GM21825 (cell line): ENCODE data around the gene PGM1.

ENCODE experiments used
- ATAC-seq: cut with Tn5 transposase; IDR thresholded peaks from one replicate; pipeline ENCODE4 v1.9.1; 2021; ENCODE audit warnings: mild to moderate bottlenecking, moderate library complexity; ENCODE audit not compliant: unreplicated experiment

The PGM1 gene

DNA sequence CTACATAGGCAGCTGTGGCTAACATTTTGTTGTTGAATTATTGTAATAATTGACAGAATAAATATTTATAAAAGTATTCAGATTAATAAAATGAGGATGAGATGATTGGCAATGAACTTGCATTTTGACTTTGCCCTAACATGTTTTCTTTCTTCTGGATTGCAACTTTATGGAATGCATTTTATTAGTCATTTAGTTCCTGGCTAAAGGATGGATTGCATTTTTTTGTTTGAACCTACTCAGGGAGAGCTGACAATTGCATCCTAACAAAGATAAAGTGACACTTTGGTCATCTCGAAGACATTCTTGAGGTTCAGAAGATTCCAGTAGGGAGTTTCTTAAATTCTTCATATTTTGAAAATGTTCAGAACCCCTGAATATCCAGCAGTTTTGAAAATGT, 37.5 kb downstream of the PGM1 start:
- no peak for ATAC-seq

DNA sequence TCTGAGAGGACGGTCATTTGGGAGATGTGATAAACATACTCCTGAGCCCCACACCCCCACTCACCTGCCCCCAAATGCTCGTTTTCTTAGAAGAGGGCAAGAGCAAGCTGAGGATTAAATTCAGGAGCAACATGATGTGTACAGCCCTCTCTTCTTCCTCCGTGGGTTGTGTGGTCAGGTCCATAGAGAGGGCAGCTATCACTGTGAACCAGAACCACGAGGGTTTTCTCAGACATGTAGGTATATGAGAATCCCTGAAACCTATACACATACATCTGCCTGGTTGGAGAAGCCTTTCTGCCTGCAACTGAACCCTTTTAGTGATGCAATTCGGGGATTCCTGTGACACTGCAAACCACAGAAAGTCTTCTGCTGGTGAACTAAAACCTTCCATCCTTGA, 38.9 kb downstream of the PGM1 start:
- ATAC-seq, result no peak

DNA sequence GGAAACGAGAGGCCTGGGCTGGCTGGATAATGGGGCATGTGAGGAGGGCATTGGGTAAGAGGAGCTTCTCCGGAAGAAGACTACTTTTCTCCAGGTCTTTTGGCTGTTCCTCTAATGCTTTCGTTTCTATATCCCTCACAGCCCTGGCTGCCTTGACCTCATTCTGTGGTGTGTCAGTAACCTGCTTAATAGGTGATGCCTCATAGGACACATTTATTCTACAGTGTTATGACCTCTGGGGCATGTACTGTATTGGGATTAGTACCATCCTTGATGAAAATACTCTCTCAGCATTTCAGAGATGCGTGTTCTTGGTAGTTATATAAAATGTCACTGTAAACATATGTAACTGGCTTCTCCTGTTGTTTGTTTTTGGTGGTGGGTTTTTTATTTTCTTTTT, 40.1 kb downstream of the PGM1 start:
- ATAC-seq, result no peak

DNA sequence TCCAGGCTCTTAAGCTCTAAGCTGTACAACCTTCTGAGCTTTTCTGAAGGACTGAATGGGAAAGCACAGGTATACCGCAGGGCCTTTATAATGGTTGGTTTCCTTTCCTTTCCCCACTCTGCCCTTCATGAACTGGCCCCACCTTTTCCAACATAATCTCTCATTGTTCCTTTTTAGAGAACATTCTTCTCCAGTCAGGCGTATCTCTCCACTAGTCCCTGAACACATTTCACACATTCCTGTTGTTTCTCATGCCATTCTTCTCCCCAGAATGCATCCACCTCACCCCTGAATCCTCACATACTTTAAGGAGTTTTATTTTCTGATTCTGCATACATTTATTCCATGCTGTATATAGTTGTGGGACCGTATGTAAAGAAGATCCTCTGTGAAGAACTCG, 41.3 kb downstream of the PGM1 start:
- no peak for ATAC-seq

DNA sequence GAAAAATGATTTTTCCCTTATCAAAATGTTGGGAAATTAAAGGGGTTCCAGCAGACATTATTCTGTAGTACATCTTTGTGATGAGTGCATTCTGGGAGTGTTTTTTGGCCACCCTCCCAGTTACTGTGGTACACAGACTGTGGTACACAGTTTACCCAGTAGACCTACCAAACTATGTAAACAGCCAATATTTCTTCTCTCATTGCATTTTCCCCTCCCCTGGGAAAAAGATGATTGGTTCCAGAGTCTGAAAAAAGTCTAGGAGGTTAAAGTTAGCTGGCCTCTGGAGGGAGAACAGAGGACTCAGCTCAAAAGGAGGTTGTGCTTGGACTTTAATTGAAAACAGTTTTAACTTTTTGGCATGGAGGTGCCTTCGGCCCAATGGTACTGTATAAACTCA, 42.5 kb downstream of the PGM1 start:
- ATAC-seq, result no peak

DNA sequence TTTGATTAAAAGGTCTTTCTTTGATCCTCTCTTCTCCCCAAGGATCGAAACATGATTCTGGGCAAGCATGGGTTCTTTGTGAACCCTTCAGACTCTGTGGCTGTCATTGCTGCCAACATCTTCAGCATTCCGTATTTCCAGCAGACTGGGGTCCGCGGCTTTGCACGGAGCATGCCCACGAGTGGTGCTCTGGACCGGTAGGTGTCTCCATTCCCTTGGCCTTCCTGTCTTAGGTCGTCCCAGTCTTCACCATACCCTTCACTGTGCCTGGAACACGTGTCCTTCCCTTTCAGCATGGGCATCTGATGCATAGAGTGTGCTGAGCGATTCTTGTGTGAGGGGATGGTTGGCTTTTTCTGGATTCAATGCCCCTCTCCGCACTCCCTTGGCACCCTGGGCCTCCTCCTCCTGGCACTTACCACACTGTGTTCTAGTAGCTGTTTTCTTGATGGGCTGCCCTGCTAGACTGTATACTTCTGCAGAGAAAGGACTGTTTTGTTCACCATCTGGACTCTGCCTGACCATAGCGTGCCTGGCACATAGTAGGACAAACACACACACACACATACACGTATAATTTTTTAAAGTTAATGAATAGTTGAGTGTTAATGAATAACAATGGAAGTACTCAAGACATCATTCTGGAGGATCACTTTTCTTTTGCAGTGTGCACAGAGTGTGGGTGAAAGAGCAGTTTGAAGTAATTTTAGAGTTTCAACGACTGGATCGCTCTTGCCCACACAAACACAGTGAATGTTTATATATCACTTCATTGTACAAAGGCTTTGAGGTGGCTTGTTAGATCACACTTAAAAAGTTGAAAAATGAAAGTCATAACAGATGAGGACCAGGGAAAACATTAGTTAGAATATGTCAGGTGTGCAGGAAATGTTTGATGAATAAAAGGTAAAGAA, 43.2 kb downstream of the PGM1 start:
- no peak for ATAC-seq

DNA sequence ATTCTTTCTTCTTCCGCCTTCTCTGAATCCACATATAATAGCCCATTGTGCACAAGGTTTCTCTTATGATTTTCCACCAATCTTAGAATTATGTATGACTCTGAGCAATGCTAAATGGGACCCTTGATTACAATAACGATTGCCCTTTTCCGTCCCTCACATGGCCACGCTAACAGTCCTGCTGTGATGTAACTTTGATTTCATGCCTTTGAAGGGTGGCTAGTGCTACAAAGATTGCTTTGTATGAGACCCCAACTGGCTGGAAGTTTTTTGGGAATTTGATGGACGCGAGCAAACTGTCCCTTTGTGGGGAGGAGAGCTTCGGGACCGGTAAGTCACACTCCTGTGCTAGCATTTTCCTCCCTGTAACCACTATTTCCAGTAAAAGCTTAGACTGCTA, 45.3 kb downstream of the PGM1 start:
- ATAC-seq, result no peak

DNA sequence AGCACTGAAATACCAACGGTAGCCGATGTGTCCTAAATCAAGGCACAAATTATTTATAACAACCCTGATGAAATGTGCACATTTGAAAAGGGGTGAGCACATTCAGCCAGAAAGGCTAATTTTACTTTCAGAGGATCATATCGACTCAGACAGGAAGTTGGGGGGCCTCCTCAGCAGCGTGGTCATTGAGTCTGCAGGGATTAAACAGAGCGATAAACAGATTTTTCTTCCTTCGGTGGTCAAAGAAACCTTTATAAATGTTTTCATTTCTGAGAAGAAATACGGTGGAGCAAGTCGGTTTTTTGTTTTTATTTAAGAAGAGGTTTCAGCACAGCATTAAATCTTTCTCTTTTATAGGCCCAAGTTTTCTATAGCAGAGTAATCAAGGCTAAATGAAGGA, 45.7 kb downstream of the PGM1 start:
- ATAC-seq, result no peak

DNA sequence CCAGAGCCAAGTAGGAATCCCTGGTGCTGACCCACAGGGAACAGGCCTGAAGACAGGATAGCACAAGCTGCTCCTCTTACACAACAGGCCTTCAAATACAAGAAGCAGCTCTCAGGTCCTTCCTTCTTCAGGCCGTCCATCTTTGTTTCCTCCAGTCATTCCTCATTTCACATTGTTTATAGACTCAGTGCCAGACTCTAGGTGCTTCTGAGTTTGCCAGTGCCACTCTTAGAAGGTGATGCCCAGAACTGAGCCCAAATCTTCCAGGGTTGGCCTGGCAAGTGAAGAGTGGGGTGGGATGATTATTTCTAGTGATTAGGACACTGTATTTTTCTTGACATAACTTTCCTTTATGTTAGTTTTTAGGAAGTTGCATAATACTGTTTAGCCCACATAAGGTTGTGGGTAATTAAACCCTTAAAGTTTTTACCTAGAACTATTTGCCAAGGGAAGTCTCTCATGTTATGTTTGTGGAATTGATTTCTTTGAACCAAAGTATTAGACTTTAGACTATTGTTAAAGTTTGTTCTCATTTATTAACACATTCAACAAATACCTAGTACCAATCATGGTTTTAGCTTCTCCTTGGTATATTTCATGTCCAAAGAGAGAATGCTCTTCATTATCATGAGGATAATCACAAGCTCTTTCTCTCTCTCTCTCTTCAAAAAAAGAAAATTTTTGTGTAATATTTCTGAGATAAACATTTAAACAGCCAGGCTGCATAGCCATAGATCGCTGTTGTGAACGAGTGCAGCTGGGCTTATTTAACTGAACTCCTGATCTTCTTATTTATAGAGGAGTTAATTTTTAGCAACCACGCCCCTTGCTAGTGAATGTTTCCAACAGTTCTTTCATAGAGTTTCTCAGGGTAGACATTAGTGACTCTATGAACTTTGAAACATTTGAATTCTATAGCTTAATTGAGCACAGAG, 47.7 kb downstream of the PGM1 start:
- no peak for ATAC-seq

DNA sequence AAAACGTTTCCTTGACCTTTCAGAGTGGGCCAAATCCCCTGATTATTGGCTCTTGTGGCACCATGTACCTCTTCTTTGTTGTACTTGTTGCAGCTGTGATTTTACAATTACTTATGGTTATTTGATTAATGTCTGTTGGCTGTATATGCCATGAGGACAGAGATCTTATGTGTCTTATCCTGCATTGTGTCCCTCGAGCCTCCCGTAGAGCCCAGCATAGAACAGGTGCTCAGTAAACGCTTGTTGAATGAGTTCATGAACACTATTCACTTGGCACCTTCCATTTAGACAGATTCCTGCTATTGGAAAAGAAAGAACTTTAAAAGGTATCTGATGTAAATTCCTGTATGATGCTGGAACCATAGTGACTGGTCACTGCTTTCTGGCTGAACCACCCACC, 48.4 kb downstream of the PGM1 start:
- ATAC-seq, result no peak

DNA sequence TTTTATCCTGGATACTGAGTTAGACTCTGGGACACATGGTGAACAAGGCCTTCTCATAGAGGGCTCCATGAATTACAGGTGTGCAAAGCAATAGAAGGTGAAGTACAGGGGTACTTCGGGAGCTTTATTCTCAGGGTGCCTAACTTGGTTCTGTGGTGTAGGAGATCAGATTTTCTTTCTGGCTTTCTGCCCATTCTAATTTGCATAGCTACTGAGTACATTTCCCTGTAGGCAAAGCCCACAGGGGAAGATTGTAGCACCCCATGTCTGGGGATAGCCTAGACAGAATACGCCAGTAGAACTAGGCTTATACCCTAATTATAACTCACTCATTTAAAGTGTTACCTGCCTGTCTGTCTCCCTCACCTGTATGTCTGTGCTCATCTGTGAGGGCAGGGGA, 49.7 kb downstream of the PGM1 start:
- no peak for ATAC-seq

DNA sequence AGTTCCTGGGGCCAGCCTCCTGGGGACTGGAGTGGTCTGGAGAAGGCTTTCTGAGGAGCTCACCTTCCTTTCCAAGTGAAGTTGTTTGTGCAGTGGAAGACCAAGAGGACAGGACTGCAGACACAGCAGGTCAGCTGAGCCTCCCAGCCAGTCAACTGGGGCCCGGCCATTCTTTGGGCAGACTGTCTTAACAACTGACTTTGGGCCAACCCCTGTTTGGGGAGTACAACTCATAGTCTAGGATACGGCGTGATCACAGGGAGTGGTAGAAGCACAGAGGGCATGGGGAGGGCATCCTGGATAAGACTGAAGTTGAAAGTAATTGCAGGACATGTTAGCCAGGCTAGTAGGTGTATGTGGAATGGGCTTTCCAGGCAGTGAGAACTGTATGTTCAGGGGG, 50.3 kb downstream of the PGM1 start:
- ATAC-seq, result no peak

DNA sequence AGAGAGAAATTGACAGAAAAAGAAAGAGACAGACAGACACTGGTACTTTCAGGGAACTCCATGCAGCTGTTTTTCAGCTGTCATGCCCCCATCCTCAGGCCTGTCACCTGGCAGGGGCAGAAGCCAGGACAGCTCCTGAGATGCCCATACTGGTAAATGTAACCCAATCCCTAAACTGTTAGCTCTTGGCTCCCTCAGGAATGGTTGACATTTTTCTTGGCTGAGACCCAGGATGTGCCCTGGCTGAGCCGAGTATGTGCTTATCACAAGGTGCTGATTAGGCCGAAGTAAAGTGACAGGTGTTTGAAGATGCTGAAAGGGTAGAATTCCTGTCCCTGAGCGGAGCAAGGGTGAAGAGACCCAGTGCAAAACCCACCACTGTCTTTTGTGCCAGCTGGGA, 50.7 kb downstream of the PGM1 start:
- ATAC-seq, result no peak

DNA sequence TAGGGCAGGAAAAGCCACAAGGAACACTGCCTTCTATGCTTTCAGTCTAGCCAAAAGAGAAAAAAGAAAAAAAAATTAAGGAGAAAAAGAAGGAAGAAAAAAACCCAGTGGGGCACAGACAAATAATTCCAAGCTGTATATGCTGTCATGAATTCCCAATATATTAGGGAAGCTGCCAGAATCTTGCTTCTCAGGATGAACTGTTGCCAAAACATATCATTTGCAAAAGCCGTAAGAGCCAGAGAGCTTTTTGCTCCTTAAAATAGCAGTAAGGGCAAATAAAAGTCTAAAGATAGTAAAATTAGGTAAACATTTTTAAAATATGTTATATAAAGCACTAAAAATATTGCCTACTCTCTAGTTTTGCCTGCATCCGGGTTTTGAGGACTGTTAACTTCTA, 52.1 kb downstream of the PGM1 start:
- no peak for ATAC-seq

DNA sequence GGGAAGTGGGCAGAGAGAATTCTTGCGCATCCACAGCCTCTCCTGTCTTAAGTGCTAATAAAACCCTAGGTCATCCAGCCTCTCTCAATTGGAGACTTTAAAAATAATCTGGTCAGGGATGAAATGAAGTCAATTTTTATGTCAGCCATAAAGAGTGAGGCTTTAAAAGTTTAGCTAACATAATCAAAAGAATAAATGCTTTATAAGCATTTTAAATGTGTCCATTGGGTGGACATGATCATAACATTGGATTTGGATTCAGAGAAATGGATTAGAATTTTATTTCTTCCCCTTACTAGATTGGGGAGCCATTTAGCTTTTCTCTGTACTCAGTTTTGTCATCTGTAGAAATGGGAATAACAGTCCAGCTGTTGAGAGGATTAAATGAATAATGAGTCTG, 55.5 kb downstream of the PGM1 start:
- ATAC-seq, result no peak

DNA sequence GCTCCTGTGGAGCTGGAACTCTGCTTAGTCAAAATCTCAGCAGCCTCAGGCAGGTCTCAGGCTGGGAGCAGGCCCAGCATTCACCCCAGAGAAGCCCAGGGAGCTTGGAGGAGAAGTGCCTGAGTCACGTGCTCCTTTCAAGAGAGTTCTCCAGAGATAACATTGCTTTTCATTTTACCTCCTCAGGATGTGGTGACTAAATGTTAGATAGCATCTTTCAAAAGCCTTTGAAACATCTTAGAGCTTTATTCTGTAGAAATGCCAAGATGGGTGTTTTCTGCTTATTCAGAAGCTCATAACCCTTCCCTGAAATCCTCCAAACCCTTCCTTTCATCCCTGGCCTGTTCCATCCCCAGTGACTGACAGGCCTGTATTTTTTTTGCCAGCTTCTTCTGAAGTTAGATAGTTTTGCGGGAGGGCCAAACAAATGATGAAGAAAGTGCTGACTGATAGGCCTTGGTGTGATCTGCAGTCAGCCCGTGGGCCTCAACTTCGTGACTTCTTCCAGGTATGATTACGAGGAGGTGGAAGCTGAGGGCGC, 58.0 kb downstream of the PGM1 start:
- ATAC-seq, result no peak

DNA sequence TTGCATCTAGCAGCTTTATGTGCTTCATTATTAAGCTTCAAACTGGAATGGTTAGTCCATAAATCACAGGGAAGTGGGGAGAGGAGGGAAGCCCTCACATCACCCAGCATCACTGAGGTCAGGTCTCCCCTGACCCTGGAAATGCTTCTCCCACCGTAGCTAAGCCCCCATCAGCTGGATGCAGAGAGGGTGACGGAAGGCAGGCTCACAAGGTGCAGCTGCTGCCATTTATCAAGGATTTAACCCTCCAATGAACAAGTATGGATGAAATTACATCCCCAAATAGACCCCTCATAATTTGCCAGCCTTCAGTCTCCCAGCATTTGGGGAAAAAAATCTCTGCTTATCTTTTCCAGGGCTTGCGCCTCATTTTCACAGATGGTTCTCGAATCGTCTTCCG, 60.8 kb downstream of the PGM1 start:
- ATAC-seq, result no peak

DNA sequence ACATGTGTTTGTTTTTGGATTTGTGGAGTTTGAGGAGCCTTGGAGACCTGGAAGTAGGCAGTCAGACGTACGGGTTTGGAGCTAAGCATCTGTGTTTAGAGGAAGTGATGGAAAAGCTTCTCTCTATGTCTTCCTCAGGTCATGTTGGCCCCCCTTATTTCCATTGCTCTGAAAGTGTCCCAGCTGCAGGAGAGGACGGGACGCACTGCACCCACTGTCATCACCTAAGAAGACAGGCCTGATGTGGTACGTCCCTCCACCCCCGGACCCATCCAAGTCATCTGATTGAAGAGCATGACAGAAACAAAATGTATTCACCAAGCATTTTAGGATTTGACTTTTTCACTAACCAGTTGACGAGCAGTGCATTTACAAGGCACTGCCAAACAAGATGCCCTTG, 66.2 kb downstream of the PGM1 start:
- ATAC-seq, result no peak

DNA sequence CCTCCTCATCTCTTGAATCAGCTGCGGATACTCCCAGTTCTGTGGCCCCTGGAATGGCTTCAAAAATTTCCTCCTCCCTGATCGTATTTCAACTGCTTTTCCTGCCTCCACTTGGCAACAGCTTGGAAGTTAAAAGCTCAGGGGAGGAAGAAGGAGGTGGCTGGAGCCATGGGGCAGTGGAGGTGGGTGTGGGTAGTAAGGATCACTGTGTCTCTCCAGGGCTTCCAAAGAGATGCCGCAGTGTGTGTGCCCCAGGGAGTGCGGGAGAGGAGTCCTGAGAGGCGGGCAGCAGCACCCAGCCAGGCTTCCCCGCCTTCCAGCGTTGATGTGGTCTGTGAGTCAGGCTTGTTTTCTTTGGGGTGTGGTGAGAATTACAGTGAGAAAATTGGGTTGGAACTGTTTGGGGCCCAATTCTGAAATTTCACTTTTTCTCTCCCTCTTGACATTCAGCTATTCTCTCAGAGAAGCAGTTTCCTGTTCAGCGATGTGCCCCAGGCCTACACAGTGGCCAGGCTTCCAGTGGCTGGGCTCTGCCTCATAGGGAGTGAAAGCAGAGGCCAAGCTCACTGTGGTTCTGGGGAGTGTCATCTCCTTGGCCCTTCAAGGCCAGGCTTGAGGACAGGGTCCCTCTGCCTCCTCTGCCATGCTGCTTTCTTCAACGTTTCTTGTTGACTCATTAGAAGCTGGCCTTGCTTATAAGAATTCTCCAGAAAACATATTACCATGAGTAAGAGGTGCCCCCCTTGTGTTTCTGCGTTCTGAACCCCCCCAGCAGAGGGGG, 69.0 kb downstream of the PGM1 start:
- ATAC-seq, result no peak

DNA sequence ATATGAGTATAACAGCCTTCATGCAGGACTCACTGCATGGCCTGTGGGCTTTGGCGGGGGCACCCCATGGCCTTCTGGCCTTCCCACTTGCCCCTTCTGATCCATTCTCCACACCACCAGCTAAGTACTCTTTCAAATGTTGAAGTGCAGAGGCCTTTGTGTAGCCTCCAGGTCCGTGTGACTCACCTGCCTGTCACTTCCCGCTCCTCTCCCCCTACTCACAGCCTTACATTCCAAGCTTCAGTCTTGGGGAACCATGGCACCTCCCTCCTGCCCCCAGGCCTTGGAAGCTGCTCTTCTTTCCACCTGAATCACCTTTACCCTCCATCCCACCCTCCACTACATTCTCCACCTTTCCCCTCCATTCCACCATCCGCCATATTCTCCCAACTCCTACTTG, 69.6 kb downstream of the PGM1 start:
- ATAC-seq, result no peak

DNA sequence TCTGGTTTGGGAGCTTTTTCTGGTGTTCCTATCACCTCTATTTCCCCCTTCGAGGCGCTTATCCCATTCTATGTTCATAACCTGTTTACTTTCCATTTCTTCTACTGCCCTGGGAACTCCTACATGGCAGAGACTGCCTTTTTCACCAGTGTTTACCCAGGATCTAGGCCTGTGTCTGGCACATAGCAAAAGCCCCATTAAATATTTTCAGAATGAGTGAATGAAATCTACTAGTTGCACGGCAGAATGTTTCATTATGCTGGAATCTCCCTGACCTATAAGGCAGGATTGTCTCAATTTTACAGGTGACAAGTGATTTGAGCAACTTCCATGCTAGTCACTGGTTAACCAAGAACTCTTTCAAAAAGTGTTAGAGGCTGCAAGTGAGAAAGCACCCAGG, 70.1 kb downstream of the PGM1 start:
- no peak for ATAC-seq
